Motor neuron (in vitro differentiated cells): ENCODE results near the gene TXNRD1. TPM values are rescaled to one million over a fixed set of nuclear protein-coding genes. Genes with fewer than 3 reads are reported as not detected.

ENCODE experiments used
- ATAC-seq, 8 experiments: fragments of 200-7000 bp; cut with Tn5 transposase; replicated peaks in 6 of 8; 2 replicates each; pipeline ENCODE4 v1.8.0; 2021; ENCODE audit warnings: mild to moderate bottlenecking in 8 of 8, moderate library complexity in 8 of 8
- H3K27ac ChIP-seq, 2 donors: fragments of 250-450 bp; sonication (Bioruptor Pico); 2 replicates each; pipeline ENCODE4 v1.9.0; 2021; ENCODE audit warnings: antibody characterized with exemption in 2 of 2, mild to moderate bottlenecking in 2 of 2, moderate library complexity in 1 of 2
- H3K4me1 ChIP-seq, 2 donors: fragments of 250-450 bp; sonication (Bioruptor Pico); replicated peaks in 1 of 2; 2 replicates each; pipeline ENCODE4 v1.6.1; 2021; ENCODE audit warnings: antibody characterized with exemption in 2 of 2, mild to moderate bottlenecking in 2 of 2, moderate library complexity in 1 of 2
- H3K4me3 ChIP-seq, 5 donors: fragments of 250-450 bp; sonication (Bioruptor Pico); 2 replicates each; pipeline ENCODE4 v1.9.0; 2021; ENCODE audit warnings: antibody characterized with exemption in 5 of 5, mild to moderate bottlenecking in 5 of 5, moderate library complexity in 4 of 5
- WGBS, 10 experiments: fragments of 450-650 bp; shearing (Covaris generic); methylation state at CpG; one replicate each; pipeline ENCODE4 v1.0.0; 2022; 5-methylcytosine and 5-hydroxymethylcytosine counted together
- in situ Hi-C, 9 experiments: fragments of 400-800 bp; cut with MboI; loops; one replicate each; pipeline ENCODE4 v1.15.0; 2021; ENCODE audit warnings: low sequenced_read_pairs in 9 of 9, low pct_unique_long_range_greater_than_20kb in 2 of 9; ENCODE audit not compliant: unreplicated experiment in 9 of 9
- total RNA-seq, 8 experiments: library from RNA; unstranded; fragments of 300-600 nt; gene quantifications; 2 replicates each; pipeline versions ENCODE4 v1.2.3 to v1.2.4, GENCODE V29; 2022

Gene TXNRD1
- total RNA-seq, 8 experiments from 2014 or later = 42.8 to 219 (median 87.5) TPM

GRCh38 chr12:104180374-104180773 lies 35.2 kb upstream of the TXNRD1 start:
- ATAC-seq = peak in 1 of 8 experiments; percentile 88
- in situ Hi-C loops = loop anchor here in 1 of 9 experiments (25.0 kb wide), 1 partner anchor 707 kb away; no protein-coding TSS in a partner anchor
- H3K4me3 ChIP-seq = no peak overlapping the region
- WGBS, 10 experiments = 44 to 100% (median 80%) methylated on average over 1 to 5 of the region's 5 CpGs
- H3K4me1 ChIP-seq = no peaks in the 10 kb centered on the region
- no peak overlapping the region for H3K27ac ChIP-seq

GRCh38 chr12:104181313-104181712 lies 34.3 kb upstream of the TXNRD1 start:
- Histone ChIP-seq H3K4me3 (no peak overlapping the region), H3K27ac (no peak overlapping the region), H3K4me1 (no peaks in the 10 kb centered on the region)
- no peak for ATAC-seq
- WGBS, 10 experiments = 20 to 100% (median 52%) methylated on average over 1 to 4 of the region's 4 CpGs; no CpG with 5 or more reads in 2 of the 10 experiments
- in situ Hi-C loops = loop anchor here in 1 of 9 experiments (25.0 kb wide), 1 partner anchor 706 kb away; no protein-coding TSS in a partner anchor

- in situ Hi-C loops = loop anchor here in 1 of 9 experiments (25.0 kb wide), 1 partner anchor 705 kb away; no protein-coding TSS in a partner anchor
- WGBS, 10 experiments = 20 to 100% (median 82%) methylated on average over 1 to 2 of the region's 4 CpGs; no CpG with 5 or more reads in 4 of the 10 experiments
- Histone ChIP-seq H3K27ac (no peak overlapping the region), H3K4me3 (no peak overlapping the region), H3K4me1 (no peaks in the 10 kb centered on the region)
- ATAC-seq = peak in 1 of 8 experiments; percentile 13
Observed at GRCh38 chr12:104182144-104182543, 33.4 kb upstream of the TXNRD1 start.

GRCh38 chr12:104182621-104183378 lies 32.8 kb upstream of the TXNRD1 start:
- in situ Hi-C loops = loop anchor here in 1 of 9 experiments (25.0 kb wide), 1 partner anchor 705 kb away; no protein-coding TSS in a partner anchor
- WGBS, 10 experiments = 55 to 100% (median 84%) methylated on average over 1 to 5 of the region's 5 CpGs; no CpG with 5 or more reads in 2 of the 10 experiments
- Histone ChIP-seq H3K4me3 (no peak overlapping the region), H3K4me1 (no peaks in the 10 kb centered on the region), H3K27ac (no peak overlapping the region)
- no peak for ATAC-seq

GRCh38 chr12:104183443-104183842 lies 32.1 kb upstream of the TXNRD1 start:
- in situ Hi-C loops = loop anchor here in 1 of 9 experiments (25.0 kb wide), 1 partner anchor 704 kb away; no protein-coding TSS in a partner anchor
- Histone ChIP-seq H3K27ac (no peak overlapping the region), H3K4me1 (no peaks in the 10 kb centered on the region), H3K4me3 (no peak overlapping the region)
- WGBS, 10 experiments = 17 to 100% (median 78%) methylated on average over 1 to 3 of the region's 3 CpGs; no CpG with 5 or more reads in 3 of the 10 experiments
- ATAC-seq = no peak

GRCh38 chr12:104187446-104188155 lies 28.0 kb upstream of the TXNRD1 start:
- H3K27ac ChIP-seq = no peak overlapping the region
- no peak overlapping the region for H3K4me3 ChIP-seq
- H3K4me1 ChIP-seq = no peaks in the 10 kb centered on the region
- WGBS, 10 experiments = 76 to 95% (median 92%) methylated on average over 4 to 15 of the region's 18 CpGs; no CpG with 5 or more reads in 3 of the 10 experiments
- in situ Hi-C loops = loop anchor here in 1 of 9 experiments (25.0 kb wide), 1 partner anchor 700 kb away; no protein-coding TSS in a partner anchor
- no peak for ATAC-seq

GRCh38 chr12:104188534-104188933 lies 27.0 kb upstream of the TXNRD1 start:
- Histone ChIP-seq H3K4me3 (no peak overlapping the region), H3K4me1 (no peaks in the 10 kb centered on the region), H3K27ac (no peak overlapping the region)
- no peak for ATAC-seq
- in situ Hi-C loops = loop anchor here in 1 of 9 experiments (25.0 kb wide), 1 partner anchor 699 kb away; no protein-coding TSS in a partner anchor
- 82 to 100% (median 92%) methylated on average over 1 to 3 of the region's 3 CpGs; no CpG with 5 or more reads in 1 of the 10 experiments for WGBS, 10 experiments

- ATAC-seq = peak in 3 of 8 experiments; percentile 90 to 92 (median 92)
- H3K27ac ChIP-seq = no peak overlapping the region
- no peak overlapping the region for H3K4me3 ChIP-seq
- no peaks in the 10 kb centered on the region for H3K4me1 ChIP-seq
- WGBS, 10 experiments = 13 to 100% (median 63%) methylated on average over 1 to 2 of the region's 2 CpGs; no CpG with 5 or more reads in 4 of the 10 experiments
- in situ Hi-C loops = loop anchor here in 1 of 9 experiments (25.0 kb wide), 1 partner anchor 697 kb away; no protein-coding TSS in a partner anchor
Observed at GRCh38 chr12:104189915-104190555, 25.5 kb upstream of the TXNRD1 start.

GRCh38 chr12:104190641-104191176 lies 24.9 kb upstream of the TXNRD1 start:
- no peak overlapping the region for H3K27ac ChIP-seq
- WGBS, 10 experiments = 85 to 100% (median 93%) methylated on average over 2 to 3 of the region's 3 CpGs; no CpG with 5 or more reads in 6 of the 10 experiments
- no peaks in the 10 kb centered on the region for H3K4me1 ChIP-seq
- no peak overlapping the region for H3K4me3 ChIP-seq
- in situ Hi-C loops = loop anchor here in 1 of 9 experiments (25.0 kb wide), 1 partner anchor 697 kb away; no protein-coding TSS in a partner anchor
- no peak for ATAC-seq

- in situ Hi-C loops = loop anchor here in 1 of 9 experiments (25.0 kb wide), 1 partner anchor 690 kb away; no protein-coding TSS in a partner anchor
- WGBS, 10 experiments = 28 to 94% (median 80%) methylated on average over 2 of the region's 2 CpGs
- H3K4me3 ChIP-seq = no peak overlapping the region
- no peak for ATAC-seq
- no peak overlapping the region for H3K27ac ChIP-seq
- H3K4me1 ChIP-seq = no peaks in the 10 kb centered on the region
Observed at GRCh38 chr12:104197264-104197663, 18.3 kb upstream of the TXNRD1 start.

- WGBS, 10 experiments = 20 to 90% (median 81%) methylated on average over 1 to 2 of the region's 2 CpGs
- Histone ChIP-seq H3K4me1 (no peaks in the 10 kb centered on the region), H3K4me3 (no peak overlapping the region), H3K27ac (no peak overlapping the region)
- in situ Hi-C loops = loop anchor here in 2 of 9 experiments (25.0 kb wide), 2 partner anchors 162 to 687 kb away; no protein-coding TSS in a partner anchor
- ATAC-seq = no peak
Observed at GRCh38 chr12:104199964-104200363, 15.6 kb upstream of the TXNRD1 start.
